ENCODE measurements around the gene OR10S1. TPM values are rescaled to one million over a fixed set of nuclear protein-coding genes. Genes with fewer than 3 reads are reported as not detected.

OR10S1 gene
- total and polyA plus RNA-seq, 2 donors (not counting 1 experiment from before 2014, with no cell fraction given): not detected

GRCh38 chr11:123976770-123977560 is 616 bp downstream of the OR10S1 start:
- H3K36me3 ChIP-seq (ENCODE audit: control insufficient read depth, insufficient read depth, low read length): no peaks in the 10 kb centered on the region
- TF ChIP-seq CTCF (conservative IDR thresholded peaks at IDR 0.05 in 1 of 2, IDR thresholded peaks at IDR 0.05 in 1 of 2; ENCODE audit: low read depth in 1 of 2, low read length in 2 of 2) (no peak), EZH2 (IDR thresholded peaks at IDR 0.05; ENCODE audit: low read length, missing control alignments) (no peak)
- DNase-seq (ENCODE audit: low read depth in 2 of 2): no peak
- no peaks in the 10 kb centered on the region for H4K20me1 ChIP-seq (ENCODE audit: control insufficient read depth, extremely low read depth, insufficient read depth, low read length)
- no peak overlapping the region for H3K27ac ChIP-seq (ENCODE audit: insufficient read depth, low read length)
- no peak overlapping the region for H3K9ac ChIP-seq (ENCODE audit: insufficient read depth, low read length)
- H3K4me1 ChIP-seq (ENCODE audit: control insufficient read depth, extremely low read depth, insufficient read depth, low read length): no peaks in the 10 kb centered on the region
- H3K27me3 ChIP-seq (ENCODE audit: control insufficient read depth, insufficient read depth, low read length): no peaks in the 10 kb centered on the region
- no peak overlapping the region for H2AFZ ChIP-seq (ENCODE audit: low read length)
- H3K9me3 ChIP-seq (ENCODE audit: control insufficient read depth, insufficient read depth, low read depth, low read length): no peaks in the 10 kb centered on the region
- no peak overlapping the region for H3K4me2 ChIP-seq (ENCODE audit: extremely low read depth, insufficient read depth, low read length)
- H3K4me3 ChIP-seq (replicated peaks in 1 of 4; ENCODE audit: control extremely low read depth in 1 of 4, insufficient read depth in 1 of 4, low read depth in 3 of 4, low read length in 4 of 4): no peak overlapping the region
- no peaks in the 10 kb centered on the region for H3K79me2 ChIP-seq (ENCODE audit: control insufficient read depth, insufficient read depth, low read length)

- Histone ChIP-seq H3K27me3 (ENCODE audit: control insufficient read depth, insufficient read depth, low read length) (no peaks in the 10 kb centered on the region), H3K27ac (ENCODE audit: insufficient read depth, low read length) (no peak overlapping the region), H3K79me2 (ENCODE audit: control insufficient read depth, insufficient read depth, low read length) (no peaks in the 10 kb centered on the region), H3K4me1 (ENCODE audit: control insufficient read depth, extremely low read depth, insufficient read depth, low read length) (no peaks in the 10 kb centered on the region), H3K9ac (ENCODE audit: insufficient read depth, low read length) (no peak overlapping the region), H3K4me3 (replicated peaks in 1 of 4; ENCODE audit: control extremely low read depth in 1 of 4, insufficient read depth in 1 of 4, low read depth in 3 of 4, low read length in 4 of 4) (no peak overlapping the region), H3K4me2 (ENCODE audit: extremely low read depth, insufficient read depth, low read length) (no peak overlapping the region), H4K20me1 (ENCODE audit: control insufficient read depth, extremely low read depth, insufficient read depth, low read length) (no peaks in the 10 kb centered on the region), H3K9me3 (ENCODE audit: control insufficient read depth, insufficient read depth, low read depth, low read length) (no peaks in the 10 kb centered on the region), H3K36me3 (ENCODE audit: control insufficient read depth, insufficient read depth, low read length) (no peaks in the 10 kb centered on the region), H2AFZ (ENCODE audit: low read length) (no peak overlapping the region)
- TF ChIP-seq EZH2 (IDR thresholded peaks at IDR 0.05; ENCODE audit: low read length, missing control alignments) (no peak), CTCF (conservative IDR thresholded peaks at IDR 0.05 in 1 of 2, IDR thresholded peaks at IDR 0.05 in 1 of 2; ENCODE audit: low read depth in 1 of 2, low read length in 2 of 2) (no peak)
- peak; percentile 27 to 81 for DNase-seq (ENCODE audit: low read depth in 2 of 2)
Observed at GRCh38 chr11:123973816-123974215, 3.8 kb downstream of the OR10S1 start.

- no peaks in the 10 kb centered on the region for H3K27me3 ChIP-seq (ENCODE audit: control insufficient read depth, insufficient read depth, low read length)
- no peak overlapping the region for H3K9ac ChIP-seq (ENCODE audit: insufficient read depth, low read length)
- no peak overlapping the region for H2AFZ ChIP-seq (ENCODE audit: low read length)
- no peak overlapping the region for H3K4me2 ChIP-seq (ENCODE audit: extremely low read depth, insufficient read depth, low read length)
- H3K79me2 ChIP-seq (ENCODE audit: control insufficient read depth, insufficient read depth, low read length): no peaks in the 10 kb centered on the region
- no peak overlapping the region for H3K4me3 ChIP-seq (replicated peaks in 1 of 4; ENCODE audit: control extremely low read depth in 1 of 4, insufficient read depth in 1 of 4, low read depth in 3 of 4, low read length in 4 of 4)
- H3K4me1 ChIP-seq (ENCODE audit: control insufficient read depth, extremely low read depth, insufficient read depth, low read length): no peaks in the 10 kb centered on the region
- H3K9me3 ChIP-seq (ENCODE audit: control insufficient read depth, insufficient read depth, low read depth, low read length): no peaks in the 10 kb centered on the region
- no peak for TF ChIP-seq CTCF (conservative IDR thresholded peaks at IDR 0.05 in 1 of 2, IDR thresholded peaks at IDR 0.05 in 1 of 2; ENCODE audit: low read depth in 1 of 2, low read length in 2 of 2)
- no peak for TF ChIP-seq EZH2 (IDR thresholded peaks at IDR 0.05; ENCODE audit: low read length, missing control alignments)
- no peak for DNase-seq (ENCODE audit: low read depth in 2 of 2)
- H4K20me1 ChIP-seq (ENCODE audit: control insufficient read depth, extremely low read depth, insufficient read depth, low read length): no peaks in the 10 kb centered on the region
- no peak overlapping the region for H3K27ac ChIP-seq (ENCODE audit: insufficient read depth, low read length)
- H3K36me3 ChIP-seq (ENCODE audit: control insufficient read depth, insufficient read depth, low read length): no peaks in the 10 kb centered on the region
Observed at GRCh38 chr11:123956752-123957151, 20.8 kb downstream of the OR10S1 start.

Data from fibroblast of lung (primary cell).